Measurements from ENCODE around the gene SUMF1.
"Not testable (repeated sequence)": the region's sequence is repeated elsewhere in the genome, so short reads cannot be mapped to it uniquely, and the experiment has no call there.

The SUMF1 gene

GRCh38 chr3:4338751-4339150 lies 128.3 kb downstream of the SUMF1 start:
- DNase-seq (ENCODE audit: low spot score): no peak

DNA sequence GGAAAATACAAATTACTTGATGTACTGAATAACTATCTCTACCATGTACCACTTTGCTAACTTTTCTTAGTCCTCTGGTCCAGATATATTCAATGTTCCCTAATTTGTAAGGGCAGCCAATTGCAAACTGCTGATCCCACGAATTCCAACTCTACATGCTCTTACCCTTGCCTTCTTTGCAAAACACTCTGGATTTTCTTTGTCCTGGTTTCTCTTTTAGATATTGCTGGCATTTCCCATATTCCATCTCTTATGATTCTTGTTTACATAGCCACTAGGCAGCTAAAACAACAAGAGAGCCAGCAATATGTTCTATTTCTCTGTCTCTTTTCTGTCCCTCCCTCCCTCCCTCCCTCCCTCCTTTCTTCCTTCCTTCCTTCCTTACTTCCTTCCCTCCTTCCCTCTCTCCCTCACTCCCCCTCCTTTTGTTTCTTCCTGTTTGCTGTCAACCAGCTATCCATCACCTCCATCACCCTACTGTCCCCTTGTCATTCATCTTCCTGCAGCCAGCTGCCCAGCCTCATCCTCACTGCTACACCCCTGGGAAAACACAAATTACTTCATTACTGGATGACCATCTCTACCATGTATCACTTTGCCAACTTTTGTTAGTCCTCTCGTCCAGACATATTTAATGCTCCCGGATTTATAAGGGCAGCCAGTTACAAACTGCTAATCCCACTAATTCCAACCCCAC lies 130.1 kb downstream of the SUMF1 start:
- no peak for DNase-seq (ENCODE audit: low spot score)

DNA sequence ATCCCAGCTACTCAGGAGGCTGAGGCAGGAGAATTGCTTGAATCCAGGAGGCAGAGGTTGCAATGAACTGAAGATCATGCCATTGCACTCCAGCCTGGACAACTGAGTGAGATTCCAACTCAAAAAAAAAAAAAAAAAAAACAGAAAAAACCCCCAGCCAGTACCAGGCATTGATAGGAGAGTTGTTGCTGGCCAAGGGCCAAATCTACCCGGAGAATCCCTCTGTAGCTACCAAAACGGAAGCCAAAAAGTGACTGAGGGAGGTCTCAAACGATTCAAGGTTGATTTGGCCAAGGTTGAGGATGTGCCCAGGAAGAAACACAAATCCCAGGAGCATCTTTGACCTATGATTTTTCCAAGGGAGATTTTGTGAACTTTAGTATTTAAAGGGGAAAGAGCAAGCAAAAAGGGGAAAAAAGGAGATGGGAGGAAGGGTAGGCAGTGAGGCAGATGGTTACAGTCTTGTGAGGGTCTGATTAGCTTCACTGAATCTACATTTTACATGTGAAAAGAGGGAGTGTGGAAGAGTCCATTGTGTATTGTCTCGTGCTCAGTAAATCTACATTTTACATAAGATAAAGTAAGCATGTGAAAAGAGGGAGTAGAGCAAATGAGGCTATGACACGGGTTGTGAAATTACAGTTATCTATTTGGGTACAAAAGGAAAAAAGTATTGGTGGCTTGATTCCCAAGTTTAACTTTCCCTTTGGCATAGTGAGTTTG lies 131.1 kb downstream of the SUMF1 start:
- DNase-seq (ENCODE audit: low spot score): no peak

GRCh38 chr3:4334548-4334947 lies 132.5 kb downstream of the SUMF1 start:
- no peak for DNase-seq (ENCODE audit: low spot score)

- no peak for DNase-seq (ENCODE audit: low spot score)
Observed at GRCh38 chr3:4332991-4333390, 134.1 kb downstream of the SUMF1 start.

DNA sequence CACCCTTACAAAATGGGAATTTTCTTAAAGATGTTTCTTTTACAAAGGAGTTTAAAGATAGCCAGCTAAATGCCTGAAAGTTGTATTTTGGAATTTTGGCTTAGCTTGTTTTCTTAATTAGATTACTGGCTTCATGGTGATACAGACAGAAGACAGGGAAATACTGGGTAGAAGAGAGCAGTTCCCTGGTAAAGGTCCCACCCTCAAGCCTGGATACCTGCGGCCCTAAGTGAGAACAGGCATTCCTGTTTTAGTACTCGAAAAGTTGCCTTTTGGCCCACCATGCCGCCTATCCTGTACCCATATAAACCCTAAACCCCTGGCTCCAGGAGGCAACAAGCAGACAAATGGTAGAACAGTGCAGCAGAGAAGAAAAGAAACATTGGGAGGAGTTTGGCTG lies 134.5 kb downstream of the SUMF1 start:
- no peak for DNase-seq (ENCODE audit: low spot score)

- no peak for DNase-seq (ENCODE audit: low spot score)
Observed at GRCh38 chr3:4332111-4332510, 135.0 kb downstream of the SUMF1 start.

- DNase-seq (ENCODE audit: low spot score): not testable (repeated sequence)
Observed at GRCh38 chr3:4329806-4330205, 137.3 kb downstream of the SUMF1 start.

GRCh38 chr3:4326868-4327267 lies 140.2 kb downstream of the SUMF1 start:
- no peak for DNase-seq (ENCODE audit: low spot score)

GRCh38 chr3:4323246-4324027 lies 143.6 kb downstream of the SUMF1 start:
- DNase-seq (ENCODE audit: low spot score): no peak

GRCh38 chr3:4322635-4323034 lies 144.4 kb downstream of the SUMF1 start:
- DNase-seq (ENCODE audit: low spot score): no peak

DNA sequence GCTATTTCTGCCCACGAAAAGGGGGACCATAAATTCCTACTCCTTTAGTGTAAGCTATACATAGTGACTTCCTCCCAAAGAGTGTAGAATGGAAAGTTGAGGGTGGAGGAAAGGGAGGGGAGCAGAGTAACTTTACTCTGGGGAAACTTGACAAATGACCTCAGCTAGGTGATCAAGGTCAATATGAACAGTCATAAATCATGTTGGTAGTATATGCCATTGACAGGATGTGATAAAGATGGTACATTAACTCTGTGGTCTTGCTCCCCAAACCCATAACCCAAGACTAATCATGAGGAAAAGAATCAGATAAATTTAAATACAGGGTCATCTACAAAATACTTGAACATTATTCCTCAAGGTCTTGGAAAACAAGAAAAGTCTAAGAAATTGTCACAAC lies 145.3 kb downstream of the SUMF1 start:
- DNase-seq (ENCODE audit: low spot score): no peak

DNA sequence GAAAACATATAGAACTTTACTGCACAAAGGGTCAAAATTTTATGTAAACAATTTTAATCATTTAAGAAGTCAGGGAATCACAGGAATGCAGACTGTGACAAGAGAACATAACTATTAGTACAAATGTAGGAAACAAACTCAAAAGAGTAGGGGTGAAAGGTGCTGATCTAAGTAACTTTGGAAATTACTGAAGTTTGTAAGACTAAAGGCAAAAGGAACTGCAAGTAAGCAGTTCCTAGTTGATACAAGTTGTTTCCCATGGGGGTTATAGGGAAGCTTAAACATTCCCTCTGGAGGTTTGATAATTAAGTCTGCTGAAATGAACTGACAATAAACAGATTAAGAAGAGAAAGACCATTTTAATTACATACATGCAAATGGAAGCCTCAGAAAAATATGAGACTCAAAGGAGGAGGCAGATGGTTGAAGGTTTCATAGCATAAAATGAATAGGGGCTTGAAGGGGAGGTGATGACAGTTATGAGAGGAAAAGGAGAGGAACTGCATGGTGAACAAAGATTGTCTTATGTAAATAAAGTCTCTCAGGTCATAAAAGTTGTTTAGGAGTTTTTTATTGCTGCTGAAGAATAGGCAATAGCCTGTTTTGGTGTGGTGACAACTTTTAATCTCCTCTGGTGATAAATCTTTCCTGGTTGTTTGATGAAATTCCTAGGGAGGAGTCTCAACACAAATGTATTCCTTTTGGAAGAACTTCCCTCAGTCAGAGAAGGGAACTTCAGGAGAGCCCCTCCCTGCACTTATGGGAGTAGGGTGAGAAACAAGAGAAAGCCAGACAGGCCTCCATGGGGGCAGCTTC lies 146.8 kb downstream of the SUMF1 start:
- DNase-seq (ENCODE audit: low spot score): no peak

- no peak for DNase-seq (ENCODE audit: low spot score)
Observed at GRCh38 chr3:4314688-4315087, 152.4 kb downstream of the SUMF1 start.

DNA sequence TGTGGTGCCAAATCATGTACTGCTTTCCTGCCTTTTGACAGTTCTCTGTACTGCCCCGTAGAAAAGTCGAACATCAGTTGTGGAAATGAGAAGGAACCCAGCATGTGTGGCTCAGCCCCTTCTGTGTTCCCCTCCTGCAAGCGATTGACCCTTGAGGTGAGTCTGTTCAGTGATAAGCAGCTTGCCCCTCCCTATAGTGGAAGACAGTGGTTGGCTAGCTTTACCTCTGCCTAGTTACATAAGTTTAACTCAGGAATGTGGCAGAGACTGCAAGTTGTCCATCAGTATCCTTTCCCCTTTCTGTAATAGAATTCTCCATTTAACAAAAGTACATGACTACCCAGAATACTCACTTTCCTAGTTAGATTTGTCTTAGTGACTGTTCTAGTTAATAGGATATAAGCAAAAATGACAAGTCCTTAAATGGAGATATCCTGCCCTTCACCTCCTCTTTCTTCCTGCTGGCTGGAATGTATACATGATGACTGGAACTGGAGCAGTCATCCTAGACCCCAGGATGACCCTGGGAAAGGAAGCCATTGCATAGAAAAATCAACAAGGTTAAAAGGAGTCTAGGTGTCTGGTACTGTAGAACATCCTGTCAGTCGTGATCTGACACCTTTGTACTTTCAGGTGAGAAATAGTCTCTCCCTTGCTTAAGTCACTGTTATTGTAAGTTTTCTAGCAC lies 153.3 kb downstream of the SUMF1 start:
- DNase-seq (ENCODE audit: low spot score): no peak

GRCh38 chr3:4311496-4311895 lies 155.6 kb downstream of the SUMF1 start:
- no peak for DNase-seq (ENCODE audit: low spot score)

Data from HuH-7 (cell line).